GM18868 (cell line): ENCODE measurements around the gene SPOCK1.

Experiments used
- ATAC-seq: cut with Tn5 transposase; IDR thresholded peaks from one replicate; pipeline ENCODE4 v1.9.1; 2021; ENCODE audit warnings: mild to moderate bottlenecking, moderate library complexity; ENCODE audit not compliant: unreplicated experiment

Gene SPOCK1

DNA sequence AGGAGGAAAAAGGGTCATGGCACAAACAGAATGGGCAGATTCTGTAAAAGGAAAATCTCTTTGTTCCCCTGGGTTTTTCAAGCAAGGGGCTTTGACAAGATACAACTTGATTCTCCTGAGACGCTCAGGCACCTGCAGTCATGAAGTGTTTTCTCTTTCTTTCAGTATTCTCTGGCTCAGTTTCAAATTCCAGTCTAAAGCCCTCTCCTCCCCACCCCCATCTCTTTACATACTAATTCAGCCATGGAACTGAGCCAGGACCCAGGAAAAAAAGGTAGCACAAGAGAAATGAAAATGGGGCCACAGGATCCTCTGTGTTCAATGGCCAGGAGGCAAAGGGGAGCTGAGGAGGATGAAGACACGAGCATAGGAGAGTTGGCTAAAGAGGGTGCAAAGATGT, 408.4 kb downstream of the SPOCK1 start:
- no peak for ATAC-seq

DNA sequence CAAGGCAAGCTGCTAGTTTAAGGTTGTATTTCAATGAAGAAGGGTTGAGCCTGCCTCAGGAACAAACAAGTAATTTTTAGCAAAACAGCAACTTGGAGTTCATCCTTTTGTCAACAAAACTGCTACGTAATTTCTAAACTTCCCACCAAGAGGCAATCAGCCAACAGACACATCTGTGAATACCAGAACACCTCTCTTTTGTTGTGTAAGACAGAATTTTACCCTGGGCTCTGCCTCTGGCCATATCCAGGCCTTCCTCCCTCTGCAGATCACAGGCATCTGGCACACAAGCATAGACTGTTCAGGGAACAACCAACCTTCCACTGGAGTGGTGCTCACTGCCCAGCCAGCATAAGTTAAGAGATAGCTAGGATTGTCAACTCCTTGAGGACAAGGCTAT, 409.0 kb downstream of the SPOCK1 start:
- ATAC-seq, result no peak

DNA sequence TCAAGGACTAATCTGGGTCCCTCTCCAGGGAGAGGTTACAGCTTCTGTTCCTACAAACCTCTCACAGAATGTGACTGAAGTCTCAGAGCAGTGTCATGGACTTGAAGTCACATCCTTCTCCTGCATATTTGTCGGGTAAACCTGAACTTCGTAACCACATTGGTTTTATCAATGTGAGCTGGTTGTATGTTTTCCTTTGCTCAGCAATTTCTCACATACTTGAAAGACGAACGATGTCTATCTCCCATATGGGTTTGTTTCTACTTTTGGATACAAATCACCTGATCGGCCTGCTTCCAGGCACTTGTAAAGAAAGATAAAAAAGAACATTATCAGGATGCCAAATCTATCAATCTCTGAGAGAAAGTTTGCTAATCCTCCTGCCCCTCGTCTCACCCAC, 411.0 kb downstream of the SPOCK1 start:
- no peak for ATAC-seq

- no peak for ATAC-seq
Observed at GRCh38 chr5:137086342-137086741, 412.8 kb downstream of the SPOCK1 start.

GRCh38 chr5:137085206-137085605, 413.9 kb downstream of the SPOCK1 start:
- ATAC-seq, result no peak

GRCh38 chr5:137084016-137084415, 415.1 kb downstream of the SPOCK1 start:
- ATAC-seq, result no peak

- ATAC-seq, result no peak
Observed at GRCh38 chr5:137082951-137083350, 416.2 kb downstream of the SPOCK1 start.

- no peak for ATAC-seq
Observed at GRCh38 chr5:137078171-137078665, 420.9 kb downstream of the SPOCK1 start.

DNA sequence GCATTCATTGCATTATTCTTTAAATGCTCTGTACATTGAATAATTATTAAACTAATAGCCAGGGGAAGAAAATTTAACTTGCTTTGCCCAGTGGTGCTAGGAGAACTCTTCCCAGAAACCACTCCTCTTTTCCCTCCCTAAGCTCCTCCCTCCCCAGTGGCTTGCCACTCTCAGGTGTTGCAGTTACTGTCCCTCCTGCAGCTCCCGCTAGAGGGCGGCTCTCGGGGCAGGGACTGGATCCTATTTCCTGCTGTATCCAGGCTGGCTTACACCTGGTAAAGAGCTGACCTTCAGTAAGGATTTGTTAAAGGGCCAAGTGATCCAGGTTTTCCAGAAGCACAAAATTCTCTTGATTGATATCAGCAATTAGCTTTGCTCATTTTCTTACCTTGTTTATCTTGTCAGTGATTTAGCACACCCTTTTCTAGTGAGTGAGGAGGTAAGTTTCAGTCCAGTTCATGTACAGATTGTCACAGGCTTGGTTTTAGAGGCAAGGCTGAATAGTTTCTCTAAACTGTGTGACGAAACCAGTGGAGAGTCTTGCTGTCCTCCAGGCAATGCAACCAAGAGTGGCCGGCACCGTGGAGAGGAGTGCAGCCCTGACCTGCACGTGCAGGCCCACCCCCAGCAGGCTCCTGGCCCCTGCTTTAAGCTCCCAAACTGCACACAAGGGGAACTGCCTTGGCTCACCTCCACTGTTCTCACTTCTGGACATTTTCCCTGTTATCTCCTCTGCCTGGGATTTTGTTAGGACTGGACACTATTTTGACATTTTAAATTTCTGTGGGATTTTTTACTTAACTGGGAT, 423.8 kb downstream of the SPOCK1 start:
- peak; percentile 85 for ATAC-seq

DNA sequence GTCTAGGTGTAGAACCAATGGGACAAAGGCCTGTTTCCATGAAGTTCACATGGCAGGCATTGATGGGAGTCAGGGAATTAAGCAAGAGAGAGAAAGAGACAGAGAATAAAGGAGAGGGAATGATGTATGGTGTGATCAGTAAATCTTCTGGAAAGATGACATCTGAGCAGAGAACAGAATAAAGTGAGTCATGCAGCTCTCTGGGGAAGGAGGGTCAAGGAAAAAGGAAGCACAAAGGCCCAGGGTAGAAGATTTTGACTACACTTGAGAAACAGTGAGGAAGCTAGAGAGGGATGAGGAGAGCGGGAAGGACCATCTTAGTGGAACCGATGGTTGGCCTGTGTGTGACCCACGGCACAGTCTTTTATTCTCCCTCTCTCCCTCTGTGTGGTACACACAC, 425.9 kb downstream of the SPOCK1 start:
- ATAC-seq, result no peak

DNA sequence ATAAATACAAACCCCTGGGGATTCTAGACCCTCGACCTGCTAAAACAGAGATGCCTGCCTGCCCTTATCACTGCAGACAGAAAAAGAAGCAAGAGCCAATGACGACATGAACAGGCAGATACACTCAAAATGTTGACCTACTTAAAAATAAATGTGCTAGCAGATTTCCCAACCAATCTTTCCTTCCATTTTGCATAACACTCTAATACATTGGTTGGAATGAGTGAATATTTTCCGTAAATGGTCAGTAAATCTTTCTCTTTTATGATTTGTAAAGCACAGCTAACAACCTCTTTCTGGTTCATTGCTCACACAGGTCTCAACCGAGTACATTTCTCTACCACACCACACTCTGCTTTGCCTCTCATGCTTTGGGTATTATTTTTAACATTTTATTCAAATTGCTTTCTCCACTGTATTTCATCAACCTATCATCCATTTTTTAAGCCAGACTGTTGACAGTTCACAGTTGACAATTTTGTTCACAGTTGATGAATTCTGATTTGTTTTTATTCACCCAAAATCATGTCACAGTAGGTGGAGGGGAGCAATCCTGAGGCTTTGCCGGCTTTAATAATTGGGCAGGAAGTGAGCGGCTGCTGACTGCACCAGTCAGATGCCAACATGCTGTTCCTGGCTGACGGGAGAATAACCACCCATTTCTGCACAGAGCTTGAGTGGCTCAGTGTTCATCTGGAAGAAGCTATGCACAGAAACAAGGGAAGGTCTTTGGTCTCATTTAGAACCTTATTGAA, 426.6 kb downstream of the SPOCK1 start:
- peak; percentile 32 for ATAC-seq

- no peak for ATAC-seq
Observed at GRCh38 chr5:137071931-137072330, 427.2 kb downstream of the SPOCK1 start.

- ATAC-seq, result no peak
Observed at GRCh38 chr5:137071526-137071925, 427.6 kb downstream of the SPOCK1 start.

DNA sequence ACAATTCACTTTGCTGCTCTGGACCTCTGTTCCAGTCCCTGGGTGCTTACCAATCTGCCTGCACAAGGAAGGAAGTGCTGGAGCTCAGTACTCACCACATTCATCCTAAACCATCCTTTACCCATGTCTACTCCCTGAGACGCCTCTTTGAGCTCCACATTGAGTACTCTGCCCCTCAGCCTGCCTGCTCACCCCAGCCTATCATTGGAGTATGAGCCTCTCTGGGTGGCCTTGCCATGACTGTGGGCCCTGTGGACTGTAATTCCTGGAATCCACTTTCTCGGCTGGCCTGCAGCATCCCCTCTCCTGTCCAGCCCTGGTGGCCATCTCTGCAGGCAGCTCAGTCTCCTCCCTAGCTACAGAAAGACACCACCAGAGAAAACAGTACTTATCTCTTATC, 428.6 kb downstream of the SPOCK1 start:
- no peak for ATAC-seq

DNA sequence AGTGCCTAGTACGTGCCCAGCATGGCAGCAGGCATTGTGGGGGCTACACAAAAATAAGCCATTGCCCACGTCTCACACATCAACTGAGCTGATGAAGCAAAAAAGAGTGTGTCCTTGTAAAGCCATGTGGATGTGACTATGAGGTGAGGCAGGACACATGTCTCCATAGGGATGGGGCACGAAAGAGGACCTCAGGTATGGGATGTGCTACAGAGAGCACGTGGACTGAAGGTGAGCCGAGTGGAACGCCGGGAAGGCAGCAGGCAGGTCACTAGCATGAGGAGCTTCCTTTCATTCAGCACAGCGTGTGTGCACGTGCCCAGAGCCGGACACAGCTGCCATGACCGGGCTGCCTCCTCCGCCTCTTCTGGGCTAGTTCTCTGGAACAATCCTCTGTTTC, 429.8 kb downstream of the SPOCK1 start:
- no peak for ATAC-seq

GRCh38 chr5:137061382-137061781, 437.7 kb downstream of the SPOCK1 start:
- no peak for ATAC-seq

GRCh38 chr5:137058089-137058488, 441.0 kb downstream of the SPOCK1 start:
- no peak for ATAC-seq

DNA sequence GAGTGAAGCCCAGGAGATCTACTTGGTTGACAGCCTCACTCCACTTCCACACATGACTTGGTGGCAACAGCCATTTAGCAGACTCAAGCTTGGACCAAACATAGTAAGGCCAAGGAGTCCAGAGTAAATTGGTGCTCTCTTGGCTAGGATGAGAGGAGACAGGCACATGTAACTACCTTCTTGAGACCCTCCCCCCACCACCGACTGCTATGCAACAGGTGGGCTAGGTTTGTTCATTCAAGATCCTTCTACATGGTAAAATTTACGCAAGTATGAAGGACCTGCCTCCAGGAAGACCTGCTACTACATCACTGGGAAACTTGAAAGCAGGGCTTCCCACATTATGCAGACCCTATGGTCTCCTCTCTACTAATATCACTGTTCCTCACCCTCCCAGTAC, 442.4 kb downstream of the SPOCK1 start:
- ATAC-seq, result no peak

- ATAC-seq, result no peak
Observed at GRCh38 chr5:137055271-137055872, 443.8 kb downstream of the SPOCK1 start.

DNA sequence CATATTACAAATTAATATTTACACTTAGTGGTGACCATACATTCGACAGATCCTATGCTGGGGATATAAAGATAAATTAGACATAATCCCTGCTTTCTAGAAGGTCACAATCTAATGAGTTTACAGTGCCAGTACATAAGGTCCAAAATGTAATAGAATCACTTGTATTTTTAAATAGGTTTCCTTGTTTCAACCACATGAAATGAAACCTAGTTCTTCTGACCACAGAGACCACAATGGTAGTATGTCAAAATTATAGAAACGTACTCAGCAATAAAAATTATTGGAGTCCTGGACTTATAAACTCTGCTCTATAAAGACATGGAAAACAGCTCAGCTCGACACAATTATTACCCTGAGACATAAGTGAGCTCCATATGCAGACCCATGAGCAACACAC, 444.3 kb downstream of the SPOCK1 start:
- ATAC-seq, result no peak

DNA sequence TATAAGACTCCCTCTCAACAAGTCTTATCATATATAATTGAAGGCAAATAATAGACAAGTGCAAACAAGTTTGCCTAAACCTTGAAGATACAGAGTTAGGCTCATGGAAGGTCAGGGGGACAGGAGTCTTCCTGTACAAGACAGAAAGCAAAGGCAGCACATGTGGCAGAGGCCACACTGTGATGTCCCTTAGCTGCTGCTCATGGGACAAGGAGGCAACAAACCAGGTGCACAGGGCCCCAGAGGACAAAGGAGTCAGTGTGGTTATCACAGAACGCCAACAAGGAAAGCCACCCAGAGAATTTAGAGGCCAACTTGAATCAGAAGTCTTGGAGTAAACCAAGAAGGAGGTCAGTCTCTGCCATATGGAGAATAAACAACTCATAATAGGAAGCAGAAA, 444.8 kb downstream of the SPOCK1 start:
- ATAC-seq, result no peak

DNA sequence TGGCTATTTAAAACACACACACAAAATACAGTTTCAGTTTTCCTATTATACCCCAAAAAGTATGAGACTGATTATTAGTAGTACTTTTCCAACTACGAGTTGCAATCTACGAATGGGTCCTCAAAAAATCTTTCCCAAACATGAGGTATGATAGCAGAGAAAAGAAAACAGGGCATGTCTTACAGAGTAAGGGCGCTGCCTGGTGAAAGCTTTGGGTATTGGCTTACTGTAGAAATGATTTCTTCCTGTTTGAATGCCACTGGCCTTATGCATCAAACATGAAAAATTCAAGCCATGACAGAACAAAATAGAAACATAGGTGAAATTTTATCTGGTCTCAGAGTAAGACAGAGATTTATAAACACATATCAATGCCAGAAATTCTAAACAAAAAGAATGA, 448.0 kb downstream of the SPOCK1 start:
- no peak for ATAC-seq
